Subcutaneous adipose tissue (tissue), 4 donors: ENCODE measurements around the gene INPP4B. TPM values are rescaled to one million over a fixed set of nuclear protein-coding genes. Genes with fewer than 3 reads are reported as not detected.

Source experiments
- total RNA-seq, 4 donors: library from RNA; depleted of rRNA; stranded (reverse); fragments of >200 nt; gene quantifications; one replicate each; pipeline ENCODE4 v1.1.0, GENCODE V29; 2016
- TF ChIP-seq, protein P1 (sequence below): fragments of 450-650 bp; IDR thresholded peaks from one replicate; pipeline ENCODE4 v1.5.1; 2016; ENCODE audit warnings: low read depth, mild to moderate bottlenecking, control low read depth, antibody characterized with exemption, moderate library complexity

Gene INPP4B
- total RNA-seq, 4 donors from 2014 or later = 14.3 to 28.1 (median 24.6) TPM

DNA sequence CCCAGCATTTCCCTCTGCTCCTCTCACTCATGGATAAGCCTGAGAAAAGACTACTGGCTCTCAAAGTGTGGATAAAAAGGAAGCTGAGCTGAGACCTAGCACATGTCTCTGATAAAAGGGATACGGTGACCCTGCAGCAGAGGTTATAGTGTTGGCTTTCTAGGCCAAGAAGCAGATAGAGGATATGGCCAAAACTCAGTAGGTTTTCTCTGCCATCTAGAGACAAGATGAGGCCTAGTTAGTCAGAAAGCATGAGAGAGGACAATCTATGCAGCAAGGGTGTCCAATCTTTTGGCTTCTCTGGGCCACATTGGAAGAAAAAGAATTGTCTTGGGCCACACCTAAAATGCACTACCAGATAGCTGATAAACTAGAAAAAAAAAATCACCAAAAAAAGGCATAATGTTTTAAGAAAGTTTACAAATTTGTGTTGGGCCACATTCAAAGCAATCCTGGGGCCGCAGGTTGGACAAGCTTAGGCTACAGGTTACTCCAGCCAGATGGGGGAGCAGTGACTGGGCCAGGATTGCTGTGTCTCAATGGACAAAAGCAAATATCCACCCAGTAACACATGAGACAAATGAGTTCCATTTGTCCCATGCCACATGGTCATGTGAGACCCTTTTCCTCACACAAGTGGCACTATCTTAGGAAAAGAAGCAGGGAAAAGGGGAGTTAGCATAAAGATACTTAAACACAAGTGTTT, 411.4 kb downstream of the INPP4B start:
- TF ChIP-seq, protein P1, sequence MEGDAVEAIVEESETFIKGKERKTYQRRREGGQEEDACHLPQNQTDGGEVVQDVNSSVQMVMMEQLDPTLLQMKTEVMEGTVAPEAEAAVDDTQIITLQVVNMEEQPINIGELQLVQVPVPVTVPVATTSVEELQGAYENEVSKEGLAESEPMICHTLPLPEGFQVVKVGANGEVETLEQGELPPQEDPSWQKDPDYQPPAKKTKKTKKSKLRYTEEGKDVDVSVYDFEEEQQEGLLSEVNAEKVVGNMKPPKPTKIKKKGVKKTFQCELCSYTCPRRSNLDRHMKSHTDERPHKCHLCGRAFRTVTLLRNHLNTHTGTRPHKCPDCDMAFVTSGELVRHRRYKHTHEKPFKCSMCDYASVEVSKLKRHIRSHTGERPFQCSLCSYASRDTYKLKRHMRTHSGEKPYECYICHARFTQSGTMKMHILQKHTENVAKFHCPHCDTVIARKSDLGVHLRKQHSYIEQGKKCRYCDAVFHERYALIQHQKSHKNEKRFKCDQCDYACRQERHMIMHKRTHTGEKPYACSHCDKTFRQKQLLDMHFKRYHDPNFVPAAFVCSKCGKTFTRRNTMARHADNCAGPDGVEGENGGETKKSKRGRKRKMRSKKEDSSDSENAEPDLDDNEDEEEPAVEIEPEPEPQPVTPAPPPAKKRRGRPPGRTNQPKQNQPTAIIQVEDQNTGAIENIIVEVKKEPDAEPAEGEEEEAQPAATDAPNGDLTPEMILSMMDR = no peak

DNA sequence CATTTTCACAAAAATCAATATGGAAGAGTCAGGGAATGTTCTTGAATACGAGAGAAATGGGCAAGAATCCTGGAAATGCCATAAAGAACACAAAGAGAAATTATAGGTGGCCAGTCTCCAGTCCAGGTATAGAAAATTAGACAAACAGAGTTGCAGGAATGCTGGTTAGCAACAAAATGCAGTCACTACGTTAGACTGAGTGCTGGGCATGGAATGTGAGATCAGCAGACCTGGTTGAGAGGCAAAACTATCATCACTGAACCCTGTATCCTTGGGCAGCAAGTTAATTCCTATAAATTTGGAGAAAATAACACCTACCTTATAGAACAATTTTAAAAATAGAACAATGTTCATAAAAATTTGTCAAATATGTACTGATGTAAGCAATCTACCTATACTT, 417.4 kb downstream of the INPP4B start:
- TF ChIP-seq, protein P1 = no peak

DNA sequence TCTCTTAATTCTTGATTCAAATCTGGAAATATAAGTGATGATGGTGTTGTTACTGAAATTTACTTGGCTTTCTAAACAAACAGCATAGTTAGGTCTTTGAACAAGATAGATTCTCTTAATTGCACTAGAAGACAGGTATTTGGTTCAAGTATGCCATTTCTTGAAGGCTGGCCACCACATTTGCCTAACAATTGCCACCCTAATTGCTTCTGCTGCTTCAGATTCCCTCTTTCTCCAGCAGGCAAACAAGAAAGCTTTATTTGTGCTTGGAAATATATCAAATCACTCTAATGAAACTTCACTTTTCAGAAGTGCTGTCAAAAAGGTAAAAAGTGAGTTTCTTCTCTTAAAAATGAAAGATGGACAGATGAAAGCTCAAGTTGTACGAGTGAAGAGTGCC, 418.6 kb downstream of the INPP4B start:
- TF ChIP-seq, protein P1 = no peak

DNA sequence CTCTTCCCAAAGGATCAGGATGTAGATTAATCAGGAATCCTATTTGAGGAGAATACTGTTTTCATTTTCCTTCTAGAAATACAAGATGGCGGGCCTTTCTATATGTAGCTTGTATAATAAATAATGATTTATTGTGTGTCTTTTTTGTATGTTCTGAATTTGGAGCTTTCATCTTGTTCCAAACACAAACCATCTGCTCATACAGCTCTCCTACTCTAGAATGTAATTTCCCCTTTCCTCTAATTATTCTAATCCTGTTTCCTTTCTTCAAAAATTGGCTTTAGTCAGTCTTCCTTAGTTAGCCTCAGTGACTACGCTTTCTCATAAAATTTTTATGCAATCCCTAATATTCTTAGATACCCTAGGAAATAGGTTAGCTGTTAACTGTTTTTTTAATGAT, 422.2 kb downstream of the INPP4B start:
- TF ChIP-seq, protein P1 = no peak

DNA sequence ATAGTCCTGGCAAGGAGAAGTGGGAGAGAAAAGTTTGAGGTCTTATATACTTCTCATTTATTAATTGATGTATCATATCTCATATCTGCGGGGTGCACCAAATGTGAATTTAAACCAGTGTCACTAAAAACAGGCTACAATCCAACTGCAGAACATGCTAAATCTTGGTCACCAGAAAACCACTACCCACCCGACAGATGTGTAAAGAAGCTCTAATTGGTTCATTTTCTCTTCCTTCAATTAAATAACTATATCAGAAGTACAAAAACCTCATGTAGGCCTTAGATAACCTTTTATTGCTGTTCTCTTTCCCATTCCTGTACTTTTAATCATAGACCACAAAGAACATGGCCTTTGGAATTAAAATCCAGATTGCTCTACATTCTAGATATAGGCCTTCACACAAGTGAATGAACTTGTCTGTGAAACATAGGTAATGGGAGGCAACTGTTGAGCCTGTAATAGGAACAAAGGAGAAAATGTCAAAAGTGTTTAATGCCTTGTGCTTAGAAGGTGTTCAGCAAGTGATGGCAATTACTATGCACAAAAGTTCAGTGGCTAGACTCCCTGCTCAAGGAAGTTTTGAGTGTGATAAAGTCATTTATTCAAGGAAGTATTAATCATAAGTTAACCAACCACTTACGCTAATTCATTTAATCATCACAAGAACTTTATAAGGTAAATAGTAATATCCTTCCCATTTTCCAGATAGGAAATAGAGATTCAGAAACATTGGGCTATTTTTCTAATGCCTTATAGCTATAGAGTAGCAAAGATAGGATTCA, 425.6 kb downstream of the INPP4B start:
- TF ChIP-seq, protein P1 = no peak

DNA sequence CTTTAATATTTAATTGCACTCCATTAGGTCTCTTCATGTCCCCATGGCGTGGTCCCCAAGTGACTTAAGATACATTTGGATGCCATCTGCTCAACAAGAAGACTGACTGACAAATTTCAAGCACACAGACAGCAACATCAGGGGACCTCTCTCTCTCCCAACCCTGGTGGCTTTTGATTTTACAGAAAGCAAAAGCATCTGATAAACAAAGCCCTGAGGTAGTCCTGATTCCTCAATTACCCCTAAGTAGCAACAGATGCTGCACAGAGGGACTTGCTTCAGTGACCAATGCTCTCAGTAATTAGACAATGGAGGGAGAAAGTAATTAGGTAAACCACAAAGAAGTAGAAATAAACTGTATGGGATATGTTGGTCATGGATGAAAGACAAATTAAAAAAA, 426.4 kb downstream of the INPP4B start:
- TF ChIP-seq, protein P1 = no peak

DNA sequence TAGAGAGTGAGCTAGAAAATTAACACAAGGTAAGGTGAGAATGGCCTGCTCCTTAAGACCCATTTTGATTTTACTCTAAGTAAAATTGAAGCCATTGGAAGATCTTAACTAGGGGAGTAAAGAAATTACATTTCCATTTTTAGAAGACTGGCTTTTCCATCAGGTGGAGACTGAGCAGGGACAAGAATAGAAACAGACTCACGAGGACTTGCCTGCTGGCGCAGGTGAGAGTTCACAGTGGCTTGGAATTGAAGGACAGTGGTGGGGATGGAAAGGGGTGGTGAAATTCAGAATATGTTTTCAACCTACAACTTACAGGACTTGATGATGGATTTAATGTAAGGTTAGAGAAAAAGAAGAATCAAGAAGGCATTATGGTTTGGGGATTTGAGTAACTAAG, 427.4 kb downstream of the INPP4B start:
- TF ChIP-seq, protein P1 = no peak
